Upper lobe of left lung (tissue), 4 donors: ENCODE results near the gene S100A3.
A peak's percentile ranks its signal among the peaks of the same experiment; 100 is the strongest.

ENCODE experiments used
- EP300 ChIP-seq, 4 donors: sonication (generic); formaldehyde crosslinking; IDR thresholded peaks; one replicate each; pipeline ENCODE4 v1.5.1; 2017; ENCODE audit warnings: antibody characterized with exemption in 4 of 4, control low read depth in 2 of 4
- POLR2A ChIP-seq, 4 donors: fragments of 450-650 bp; IDR thresholded peaks; one replicate each; pipeline ENCODE4 v1.5.1; 2016 to 2017; ENCODE audit warnings: antibody characterized with exemption in 4 of 4, mild to moderate bottlenecking in 2 of 4
- TF ChIP-seq, protein P1 (sequence below), 6 experiments: fragments of 450-650 bp in 4 of 6; fragments of 200-600 bp in 2 of 6; sonication (generic) in 2 of 6; IDR thresholded peaks; one replicate each; pipeline ENCODE4 v1.5.1; 2016 to 2019; ENCODE audit warnings: antibody characterized with exemption in 6 of 6

DNA sequence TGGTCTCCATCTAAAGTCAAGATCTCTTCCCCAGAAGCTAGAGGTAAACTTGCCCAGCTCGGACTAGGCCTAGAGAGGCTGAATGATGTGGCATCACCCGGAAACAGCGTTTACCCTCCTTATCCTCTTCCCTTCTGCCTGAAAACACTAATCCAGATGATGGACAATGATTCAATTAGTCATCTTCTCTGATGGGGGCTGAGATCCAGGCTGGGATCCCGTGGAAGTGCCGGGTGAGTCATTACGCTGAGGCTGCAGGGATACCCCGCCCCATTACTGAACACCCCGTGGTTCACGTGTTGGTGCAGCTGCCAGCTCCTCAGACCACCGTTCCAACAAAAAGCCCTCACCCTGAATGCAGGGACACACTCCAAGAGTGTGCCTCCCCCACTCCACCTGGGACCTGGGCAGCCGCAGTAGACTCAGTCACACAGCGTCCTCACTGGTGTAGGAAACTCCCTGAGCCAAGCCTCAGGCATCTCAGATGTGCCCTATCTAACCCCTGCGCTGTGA is 15.3 kb downstream of the S100A3 start:
- TF ChIP-seq, protein P1, sequence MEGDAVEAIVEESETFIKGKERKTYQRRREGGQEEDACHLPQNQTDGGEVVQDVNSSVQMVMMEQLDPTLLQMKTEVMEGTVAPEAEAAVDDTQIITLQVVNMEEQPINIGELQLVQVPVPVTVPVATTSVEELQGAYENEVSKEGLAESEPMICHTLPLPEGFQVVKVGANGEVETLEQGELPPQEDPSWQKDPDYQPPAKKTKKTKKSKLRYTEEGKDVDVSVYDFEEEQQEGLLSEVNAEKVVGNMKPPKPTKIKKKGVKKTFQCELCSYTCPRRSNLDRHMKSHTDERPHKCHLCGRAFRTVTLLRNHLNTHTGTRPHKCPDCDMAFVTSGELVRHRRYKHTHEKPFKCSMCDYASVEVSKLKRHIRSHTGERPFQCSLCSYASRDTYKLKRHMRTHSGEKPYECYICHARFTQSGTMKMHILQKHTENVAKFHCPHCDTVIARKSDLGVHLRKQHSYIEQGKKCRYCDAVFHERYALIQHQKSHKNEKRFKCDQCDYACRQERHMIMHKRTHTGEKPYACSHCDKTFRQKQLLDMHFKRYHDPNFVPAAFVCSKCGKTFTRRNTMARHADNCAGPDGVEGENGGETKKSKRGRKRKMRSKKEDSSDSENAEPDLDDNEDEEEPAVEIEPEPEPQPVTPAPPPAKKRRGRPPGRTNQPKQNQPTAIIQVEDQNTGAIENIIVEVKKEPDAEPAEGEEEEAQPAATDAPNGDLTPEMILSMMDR (IDR thresholded peaks at IDR 0.05): no peak
- peak in 1 of 4 donors; percentile 65 for TF ChIP-seq EP300 (IDR thresholded peaks at IDR 0.05)
- peak in 2 of 4 donors; percentile 16 to 21 for TF ChIP-seq POLR2A (IDR thresholded peaks at IDR 0.05)
